ENCODE measurements around the gene NPAS1. TPM values are rescaled to one million over a fixed set of nuclear protein-coding genes. Genes with fewer than 3 reads are reported as not detected.

NPAS1 gene
- total and polyA plus RNA-seq, 2 of the 13 experiments (the other 11 are each of a cell fraction or from before 2014, with no cell fraction given), result 0.35 to 2.9 TPM

- TF ChIP-seq ZFP82 (CRISPR knock-in tag; IDR thresholded peaks at IDR 0.05; ENCODE audit: borderline replicate concordance) (0 out of 2 replicates have a peak, but pooled peaks have one; percentile 36), ZNF547 (CRISPR knock-in tag; IDR thresholded peaks at IDR 0.05) (peak; percentile 57; the same call in 1 of the 2 replicates), ATF7 (IDR thresholded peaks at IDR 0.05) (no peak), ATF7 (CRISPR knock-in tag; IDR thresholded peaks at IDR 0.05) (no peak), PRDM4 (CRISPR knock-in tag; IDR thresholded peaks at IDR 0.05; ENCODE audit: borderline replicate concordance) (no peak), ATF1 (CRISPR knock-in tag; IDR thresholded peaks at IDR 0.05) (no peak), SP4 (CRISPR knock-in tag; IDR thresholded peaks at IDR 0.05) (no peak), PRMT3 (CRISPR knock-in tag; IDR thresholded peaks at IDR 0.05; ENCODE audit: borderline replicate concordance, low read depth) (no peak), SP2 (CRISPR knock-in tag; IDR thresholded peaks at IDR 0.05) (no peak), GMEB2 (CRISPR knock-in tag; IDR thresholded peaks at IDR 0.05; ENCODE audit: low read depth) (no peak), PPARG (CRISPR knock-in tag; conservative IDR thresholded peaks at IDR 0.05) (0 out of 2 replicates have a peak, but pooled peaks have one; percentile 14), ZNF264 (CRISPR knock-in tag; IDR thresholded peaks at IDR 0.05) (no peak), TEAD2 (CRISPR knock-in tag; IDR thresholded peaks at IDR 0.05) (no peak), POLR2G (IDR thresholded peaks at IDR 0.05; ENCODE audit: low read depth, low read length) (peak; percentile 70; the same call in 1 of the 2 replicates), NFE2 (CRISPR knock-in tag; IDR thresholded peaks at IDR 0.05) (no peak), ZKSCAN5 (CRISPR knock-in tag; IDR thresholded peaks at IDR 0.05) (no peak), HDAC2 (CRISPR knock-in tag; IDR thresholded peaks at IDR 0.05) (no peak), KAT8 (CRISPR knock-in tag; IDR thresholded peaks at IDR 0.05) (0 out of 2 replicates have a peak, but pooled peaks have one; percentile 16), ZNF891 (CRISPR knock-in tag; IDR thresholded peaks at IDR 0.05) (0 out of 2 replicates have a peak, but pooled peaks have one; percentile 7), ZNF205 (CRISPR knock-in tag; IDR thresholded peaks at IDR 0.05) (no peak), XRCC5 (optimal IDR thresholded peaks at IDR 0.05; ENCODE audit: low read length) (no peak), NBN (conservative IDR thresholded peaks at IDR 0.05) (no peak)
- TF ChIP-seq, protein P1, sequence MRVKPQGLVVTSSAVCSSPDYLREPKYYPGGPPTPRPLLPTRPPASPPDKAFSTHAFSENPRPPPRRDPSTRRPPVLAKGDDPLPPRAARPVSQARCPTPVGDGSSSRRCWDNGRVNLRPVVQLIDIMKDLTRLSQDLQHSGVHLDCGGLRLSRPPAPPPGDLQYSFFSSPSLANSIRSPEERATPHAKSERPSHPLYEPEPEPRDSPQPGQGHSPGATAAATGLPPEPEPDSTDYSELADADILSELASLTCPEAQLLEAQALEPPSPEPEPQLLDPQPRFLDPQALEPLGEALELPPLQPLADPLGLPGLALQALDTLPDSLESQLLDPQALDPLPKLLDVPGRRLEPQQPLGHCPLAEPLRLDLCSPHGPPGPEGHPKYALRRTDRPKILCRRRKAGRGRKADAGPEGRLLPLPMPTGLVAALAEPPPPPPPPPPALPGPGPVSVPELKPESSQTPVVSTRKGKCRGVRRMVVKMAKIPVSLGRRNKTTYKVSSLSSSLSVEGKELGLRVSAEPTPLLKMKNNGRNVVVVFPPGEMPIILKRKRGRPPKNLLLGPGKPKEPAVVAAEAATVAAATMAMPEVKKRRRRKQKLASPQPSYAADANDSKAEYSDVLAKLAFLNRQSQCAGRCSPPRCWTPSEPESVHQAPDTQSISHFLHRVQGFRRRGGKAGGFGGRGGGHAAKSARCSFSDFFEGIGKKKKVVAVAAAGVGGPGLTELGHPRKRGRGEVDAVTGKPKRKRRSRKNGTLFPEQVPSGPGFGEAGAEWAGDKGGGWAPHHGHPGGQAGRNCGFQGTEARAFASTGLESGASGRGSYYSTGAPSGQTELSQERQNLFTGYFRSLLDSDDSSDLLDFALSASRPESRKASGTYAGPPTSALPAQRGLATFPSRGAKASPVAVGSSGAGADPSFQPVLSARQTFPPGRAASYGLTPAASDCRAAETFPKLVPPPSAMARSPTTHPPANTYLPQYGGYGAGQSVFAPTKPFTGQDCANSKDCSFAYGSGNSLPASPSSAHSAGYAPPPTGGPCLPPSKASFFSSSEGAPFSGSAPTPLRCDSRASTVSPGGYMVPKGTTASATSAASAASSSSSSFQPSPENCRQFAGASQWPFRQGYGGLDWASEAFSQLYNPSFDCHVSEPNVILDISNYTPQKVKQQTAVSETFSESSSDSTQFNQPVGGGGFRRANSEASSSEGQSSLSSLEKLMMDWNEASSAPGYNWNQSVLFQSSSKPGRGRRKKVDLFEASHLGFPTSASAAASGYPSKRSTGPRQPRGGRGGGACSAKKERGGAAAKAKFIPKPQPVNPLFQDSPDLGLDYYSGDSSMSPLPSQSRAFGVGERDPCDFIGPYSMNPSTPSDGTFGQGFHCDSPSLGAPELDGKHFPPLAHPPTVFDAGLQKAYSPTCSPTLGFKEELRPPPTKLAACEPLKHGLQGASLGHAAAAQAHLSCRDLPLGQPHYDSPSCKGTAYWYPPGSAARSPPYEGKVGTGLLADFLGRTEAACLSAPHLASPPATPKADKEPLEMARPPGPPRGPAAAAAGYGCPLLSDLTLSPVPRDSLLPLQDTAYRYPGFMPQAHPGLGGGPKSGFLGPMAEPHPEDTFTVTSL (CRISPR knock-in tag; IDR thresholded peaks at IDR 0.05; ENCODE audit: borderline replicate concordance), result no peak
Observed at GRCh38 chr19:47047763-47048405, 28.2 kb downstream of the NPAS1 start (continued).
